GM15510 (cell line): ENCODE data around the gene ATP1B4.

Source experiments
- POLR2A ChIP-seq: IDR thresholded peaks from 3 replicates; pipeline ENCODE4 v1.6.1; 2011; ENCODE audit warnings: borderline replicate concordance; ENCODE audit not compliant: insufficient read length; ENCODE audit errors: extremely low read depth

ATP1B4 gene

GRCh38 chrX:120365320-120365719 is 3.4 kb downstream of the ATP1B4 start:
- TF ChIP-seq POLR2A: no peak

- no peak for TF ChIP-seq POLR2A
Observed at GRCh38 chrX:120365968-120366367, 4.1 kb downstream of the ATP1B4 start.

GRCh38 chrX:120366794-120367193 is 4.9 kb downstream of the ATP1B4 start:
- no peak for TF ChIP-seq POLR2A

- no peak for TF ChIP-seq POLR2A
Observed at GRCh38 chrX:120367402-120368109, 5.7 kb downstream of the ATP1B4 start.

GRCh38 chrX:120372667-120373370 is 10.9 kb downstream of the ATP1B4 start:
- no peak for TF ChIP-seq POLR2A

GRCh38 chrX:120377179-120377578 is 15.3 kb downstream of the ATP1B4 start:
- TF ChIP-seq POLR2A: no peak

GRCh38 chrX:120377715-120378114 is 15.8 kb downstream of the ATP1B4 start:
- no peak for TF ChIP-seq POLR2A

- TF ChIP-seq POLR2A: no peak
Observed at GRCh38 chrX:120378570-120378969, 16.7 kb downstream of the ATP1B4 start.

GRCh38 chrX:120379937-120380681 is 18.2 kb downstream of the ATP1B4 start:
- no peak for TF ChIP-seq POLR2A

GRCh38 chrX:120380699-120381098 is 18.8 kb downstream of the ATP1B4 start:
- TF ChIP-seq POLR2A: no peak

- no peak for TF ChIP-seq POLR2A
Observed at GRCh38 chrX:120401301-120401700, 39.4 kb downstream of the ATP1B4 start.

- no peak for TF ChIP-seq POLR2A
Observed at GRCh38 chrX:120402369-120402768, 40.5 kb downstream of the ATP1B4 start.

- TF ChIP-seq POLR2A: no peak
Observed at GRCh38 chrX:120406638-120407037, 44.7 kb downstream of the ATP1B4 start.

GRCh38 chrX:120408168-120408567 is 46.3 kb downstream of the ATP1B4 start:
- no peak for TF ChIP-seq POLR2A

GRCh38 chrX:120419463-120419862 is 57.6 kb downstream of the ATP1B4 start:
- TF ChIP-seq POLR2A: no peak
